ENCODE measurements around the gene PKP2. TPM values are rescaled to one million over a fixed set of nuclear protein-coding genes. Genes with fewer than 3 reads are reported as not detected.

The PKP2 gene
- 44.2 and 44.8 TPM in 2 replicates for total RNA-seq (2021; fragmentation: NEBNext Ultra II Directional; extraction: Animal tissue kit (Norgen Biotek cat#: 25700))
- polyA plus RNA-seq (2011; rRNA removed): 9.6 and 13.0 TPM in 2 replicates
- polyA plus RNA-seq (2011; cell fraction: cytosol; rRNA removed): 16.8 TPM
- polyA plus RNA-seq (2011; cell fraction: nucleus; rRNA removed): 25.5 TPM
- polyA plus RNA-seq (2012, experiment 1 of 2): 12.2 to 25.4 TPM (median 16.6 TPM) in 4 replicates
- polyA plus RNA-seq (2012, experiment 2 of 2): 2.3 TPM
- polyA plus RNA-seq (2013, experiment 1 of 2): 27.4 TPM
- 27.2 TPM for polyA plus RNA-seq (2013, experiment 2 of 2)
- polyA minus RNA-seq (2011; rRNA and poly(A)+ RNA removed): 29.8 and 30.6 TPM in 2 replicates
- 20.7 TPM for polyA minus RNA-seq (2011; cell fraction: cytosol; rRNA and poly(A)+ RNA removed)
- 55.5 TPM for polyA minus RNA-seq (2011; cell fraction: nucleus; rRNA and poly(A)+ RNA removed)
- long read RNA-seq, experiment 1, full-length matches to known transcripts: 9 of 46 reads
- long read RNA-seq, experiment 1, partial matches to known transcripts: 19 of 46 reads
- long read RNA-seq, experiment 1, other reads (novel, unspliced or antisense): 18 of 46 reads
- long read RNA-seq, experiment 2, full-length matches to known transcripts: 1 of 4 reads
- long read RNA-seq, experiment 2, partial matches to known transcripts: 0 of 4 reads
- long read RNA-seq, experiment 2, other reads (novel, unspliced or antisense): 3 of 4 reads

DNA sequence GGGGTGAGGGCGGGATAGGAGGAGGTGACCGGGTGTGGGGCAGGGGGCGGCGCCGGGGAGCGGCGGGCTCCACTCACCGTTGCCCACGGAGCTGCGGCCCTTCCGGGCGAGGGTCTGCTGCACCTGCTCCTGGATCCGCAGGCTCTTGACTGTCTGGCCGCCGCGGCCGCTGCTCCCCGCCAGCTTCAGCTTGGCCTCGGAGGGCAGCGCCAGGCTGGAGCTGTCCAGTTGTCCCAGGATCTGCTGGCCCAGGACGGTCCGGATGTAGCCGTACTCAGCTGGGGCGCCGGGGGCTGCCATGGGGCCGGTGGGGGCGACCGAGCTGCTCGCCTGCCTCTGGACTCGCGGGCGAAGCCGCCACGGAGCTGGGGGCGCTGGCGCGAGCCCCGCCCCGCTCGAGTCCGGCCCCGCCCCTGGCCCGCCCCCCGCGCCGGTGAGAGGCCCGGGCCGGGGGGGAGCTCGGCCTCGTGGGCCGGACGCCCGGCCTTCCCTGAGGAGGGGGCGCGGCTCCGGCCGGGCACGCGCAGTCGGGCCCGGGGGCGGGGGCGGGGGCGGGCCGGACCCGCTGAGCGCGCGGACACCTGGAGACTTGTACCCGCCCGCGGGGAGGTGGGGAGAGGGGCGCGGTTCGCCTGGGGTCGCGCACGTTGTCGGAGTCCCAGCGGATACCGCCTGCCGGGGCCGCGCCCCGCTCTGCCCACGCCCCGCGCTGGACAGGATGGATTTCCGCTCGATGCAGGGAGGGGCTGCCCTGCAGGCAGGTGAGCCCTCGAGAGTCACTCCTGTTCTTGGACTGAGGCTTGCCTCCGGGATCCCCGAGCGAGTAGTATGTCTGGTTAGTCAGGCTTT, at the start of gene PKP2:
TSS of gene PKP2 (minus strand) at position 346 of the 849 bp plus-strand sequence. CDS start at position 300, 46 bp downstream.
- Histone ChIP-seq H3K79me2 (ENCODE audit: control insufficient read depth in 1 of 2, insufficient read depth in 2 of 2, low read length in 2 of 2) (peaks cover 0 to 26% of the 10 kb centered on the region in 2 experiments; a peak in 3 of 4 replicates), H3K23me2 (ENCODE audit: low read depth, low read length) (peaks cover 14% of the 10 kb centered on the region), H3K4me3 (ENCODE audit: extremely low read depth in 1 of 4, insufficient read depth in 2 of 4, low read depth in 3 of 4, low read length in 4 of 4) (peak within 1 kb of the TSS; percentile 73 to 83 (median 78)), H3K9ac (replicated peaks in 1 of 4; ENCODE audit: extremely low read depth in 1 of 4, low read depth in 3 of 4, low read length in 3 of 4) (peak within 1 kb of the TSS; percentile 52 to 86 (median 65)), H3K56ac (replicated peaks; ENCODE audit: insufficient read length, low read depth, low read length) (peak within 1 kb of the TSS; percentile 32), H3K14ac (ENCODE audit: insufficient read length) (no peak within 1 kb of the TSS), H3K27ac (ENCODE audit: low read depth, low read length) (peak within 1 kb of the TSS; percentile 41; the same call in 1 of the 2 replicates), H2BK20ac (ENCODE audit: low read length) (no peak within 1 kb of the TSS; the same call in 1 of the 2 replicates), H2BK5ac (ENCODE audit: low read depth, low read length) (peak within 1 kb of the TSS; percentile 90; the same call in 1 of the 2 replicates), H3K18ac (ENCODE audit: extremely low read depth, low read length) (peak within 1 kb of the TSS; percentile 81), H2BK12ac (ENCODE audit: low read depth, low read length) (peak within 1 kb of the TSS; percentile 77), H2BK120ac (replicated peaks; ENCODE audit: low read depth, low read length) (peak within 1 kb of the TSS; percentile 38), H4K91ac (replicated peaks; ENCODE audit: insufficient read length, low read length) (peak within 1 kb of the TSS; percentile 66), H4K20me1 (replicated peaks in 1 of 2; ENCODE audit: control insufficient read depth in 1 of 2, insufficient read depth in 2 of 2, low read length in 2 of 2) (no peaks in the 10 kb centered on the region), H3K4ac (replicated peaks; ENCODE audit: insufficient read length, low read depth, low read length) (peak within 1 kb of the TSS; percentile 74), H3K36me3 (ENCODE audit: control insufficient read depth in 2 of 4, insufficient read depth in 4 of 4, low read length in 3 of 4) (no peaks in the 10 kb centered on the region), H3K79me1 (ENCODE audit: low read depth, low read length) (no peaks in the 10 kb centered on the region), H4K5ac (ENCODE audit: insufficient read length, low read depth, low read length) (peak within 1 kb of the TSS; percentile 6), H2AK5ac (ENCODE audit: low read depth, low read length) (peak within 1 kb of the TSS; percentile 3; the same call in 1 of the 2 replicates), H3K23ac (ENCODE audit: insufficient read length) (no peak within 1 kb of the TSS), H3K27me3 (replicated peaks in 1 of 4; ENCODE audit: control insufficient read depth in 3 of 4, extremely low read depth in 1 of 4, insufficient read depth in 3 of 4, low read length in 3 of 4) (no peaks in the 10 kb centered on the region), H3K4me1 (replicated peaks in 1 of 4; ENCODE audit: control insufficient read depth in 3 of 4, insufficient read depth in 4 of 4, low read length in 3 of 4) (peaks cover 7 to 20% (median 11%) of the 10 kb centered on the region in 4 experiments; a peak in 5 of 7 replicates), H2AFZ (ENCODE audit: low read length) (peak within 1 kb of the TSS; percentile 93), H3K9me3 (ENCODE audit: insufficient read depth in 2 of 2, low read depth in 1 of 2, low read length in 1 of 2) (no peaks in the 10 kb centered on the region), H3K4me2 (ENCODE audit: insufficient read depth in 1 of 2, low read depth in 2 of 2, low read length in 2 of 2) (peak within 1 kb of the TSS; percentile 65 to 81), H4K8ac (ENCODE audit: extremely low read depth, insufficient read depth, low read length) (peak within 1 kb of the TSS; percentile 31), H2BK15ac (ENCODE audit: low read length) (peak within 1 kb of the TSS; percentile 97; the same call in 1 of the 2 replicates)
- ChIA-PET CTCF (ENCODE audit: partially characterized antibody) (interaction anchor here (1.2 to 2.0 kb wide), 2 partner anchors 21 to 141 kb away, joined by 4 to 8 read pairs; partner anchors contain the start of gene YARS2), POLR2A (ENCODE audit: partially characterized antibody) (interaction anchor here (0.8 to 3.1 kb wide), 3 partner anchors 10 to 140 kb away, joined by 3 to 15 read pairs (median 9); partner anchors contain the start of gene YARS2)
- DNase-seq (ENCODE audit: low read depth in 1 of 2, low spot score in 2 of 2): peak; percentile 70 to 83
- 0% methylated on average over 30 of the region's 94 CpGs; no CpG with 5 or more reads in 1 of the 2 experiments for WGBS, 2 experiments (ENCODE audit: extremely low coverage in 1 of 2, insufficient coverage in 1 of 2, insufficient read length in 1 of 2, insufficient replicate concordance in 2 of 2, low coverage in 1 of 2, low lambda C conversion rate in 2 of 2, missing lambda C conversion rate in 1 of 2)
- FAIRE-seq: no peak
- TF ChIP-seq CHD2 (IDR thresholded peaks at IDR 0.05; ENCODE audit: low read length): no peak
- peak in 1 of 2 experiments; percentile 54; a peak in 2 of 4 replicates for TF ChIP-seq HDAC2 (IDR thresholded peaks at IDR 0.05; ENCODE audit: borderline replicate concordance in 1 of 2, low read depth in 2 of 2, low read length in 2 of 2)
- peak; percentile 61 for TF ChIP-seq ASH2L (IDR thresholded peaks at IDR 0.05; ENCODE audit: low read length)
- TF ChIP-seq CBX5 (IDR thresholded peaks at IDR 0.05; ENCODE audit: low read depth, low read length): no peak
- no peak for TF ChIP-seq CEBPB (IDR thresholded peaks at IDR 0.05; ENCODE audit: low read depth, low read length)
